ENCODE measurements around the gene CCL27.

DNA sequence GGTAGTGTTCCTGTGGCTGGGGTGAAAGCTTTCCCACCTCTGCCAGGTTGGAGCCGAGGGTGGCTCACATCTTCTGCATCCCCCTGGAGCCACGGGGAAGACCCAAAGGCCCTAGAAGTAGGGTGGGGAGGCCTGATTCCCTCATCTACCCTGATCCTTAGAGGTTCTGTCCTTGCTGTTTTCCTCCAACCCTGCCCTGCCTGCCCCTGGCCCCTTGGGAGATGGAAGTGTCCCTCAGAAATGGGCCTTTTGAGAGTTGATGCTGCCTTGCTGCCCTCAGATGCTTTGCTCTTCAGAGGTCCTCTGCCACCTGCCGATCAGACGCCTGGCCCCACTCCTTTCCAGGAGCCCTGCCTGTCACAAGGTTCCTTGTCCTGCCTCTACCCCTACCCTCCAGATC is 22.4 kb upstream of the CCL27 start:
- TF ChIP-seq, protein P1, sequence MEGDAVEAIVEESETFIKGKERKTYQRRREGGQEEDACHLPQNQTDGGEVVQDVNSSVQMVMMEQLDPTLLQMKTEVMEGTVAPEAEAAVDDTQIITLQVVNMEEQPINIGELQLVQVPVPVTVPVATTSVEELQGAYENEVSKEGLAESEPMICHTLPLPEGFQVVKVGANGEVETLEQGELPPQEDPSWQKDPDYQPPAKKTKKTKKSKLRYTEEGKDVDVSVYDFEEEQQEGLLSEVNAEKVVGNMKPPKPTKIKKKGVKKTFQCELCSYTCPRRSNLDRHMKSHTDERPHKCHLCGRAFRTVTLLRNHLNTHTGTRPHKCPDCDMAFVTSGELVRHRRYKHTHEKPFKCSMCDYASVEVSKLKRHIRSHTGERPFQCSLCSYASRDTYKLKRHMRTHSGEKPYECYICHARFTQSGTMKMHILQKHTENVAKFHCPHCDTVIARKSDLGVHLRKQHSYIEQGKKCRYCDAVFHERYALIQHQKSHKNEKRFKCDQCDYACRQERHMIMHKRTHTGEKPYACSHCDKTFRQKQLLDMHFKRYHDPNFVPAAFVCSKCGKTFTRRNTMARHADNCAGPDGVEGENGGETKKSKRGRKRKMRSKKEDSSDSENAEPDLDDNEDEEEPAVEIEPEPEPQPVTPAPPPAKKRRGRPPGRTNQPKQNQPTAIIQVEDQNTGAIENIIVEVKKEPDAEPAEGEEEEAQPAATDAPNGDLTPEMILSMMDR (IDR thresholded peaks at IDR 0.05) = no peak
- no peak for TF ChIP-seq POLR2AphosphoS5 (IDR thresholded peaks at IDR 0.05)
